CMK (cell line): Measurements from ENCODE around the gene ACOT7.
"Not testable (repeated sequence)": the region's sequence is repeated elsewhere in the genome, so short reads cannot be mapped to it uniquely, and the experiment has no call there.

Source experiments
- DNase-seq: peaks from one replicate; pipeline ENCODE4 v3.0.0-alpha.2; 2010; ENCODE audit warnings: low read depth

Gene ACOT7

DNA sequence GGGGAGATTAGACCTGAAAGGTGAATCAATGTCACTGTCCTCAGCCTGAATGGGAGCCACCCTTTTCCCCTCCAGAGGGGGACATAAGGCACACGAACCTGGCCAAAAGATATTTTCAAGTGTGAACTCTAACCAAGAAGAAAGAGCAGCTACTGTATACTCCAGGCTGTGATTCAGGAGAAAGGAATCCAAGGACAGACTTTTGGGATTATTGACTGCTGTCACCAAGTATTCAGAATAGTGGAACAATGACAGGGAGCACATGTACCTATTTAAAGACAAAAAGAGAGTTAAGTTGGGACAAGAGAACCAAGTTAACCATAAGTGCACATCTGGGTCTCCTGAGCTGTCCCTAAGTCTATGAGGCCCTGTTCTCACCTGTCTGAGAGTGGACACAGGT is 160.2 kb downstream of the ACOT7 start:
- no peak for DNase-seq

DNA sequence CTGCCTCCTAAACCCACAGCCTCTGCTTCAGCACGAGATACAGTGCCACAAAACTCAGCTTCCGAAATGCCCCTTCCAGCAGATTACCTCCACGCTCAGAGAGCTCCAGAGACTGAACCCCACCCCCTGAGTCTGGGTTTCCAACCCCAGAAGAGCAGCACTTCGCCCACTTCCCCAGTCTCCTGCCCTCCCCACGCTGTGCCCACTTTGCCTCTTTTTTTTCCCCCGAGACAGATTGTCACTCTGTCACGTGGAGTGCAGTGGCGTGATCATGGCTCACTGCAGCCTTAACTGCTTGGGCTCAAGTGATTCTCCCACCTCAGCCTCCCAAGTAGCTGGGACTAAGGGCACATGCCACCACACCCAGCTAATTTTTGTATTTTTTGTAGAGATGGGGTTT is 167.9 kb downstream of the ACOT7 start:
- no peak for DNase-seq

DNA sequence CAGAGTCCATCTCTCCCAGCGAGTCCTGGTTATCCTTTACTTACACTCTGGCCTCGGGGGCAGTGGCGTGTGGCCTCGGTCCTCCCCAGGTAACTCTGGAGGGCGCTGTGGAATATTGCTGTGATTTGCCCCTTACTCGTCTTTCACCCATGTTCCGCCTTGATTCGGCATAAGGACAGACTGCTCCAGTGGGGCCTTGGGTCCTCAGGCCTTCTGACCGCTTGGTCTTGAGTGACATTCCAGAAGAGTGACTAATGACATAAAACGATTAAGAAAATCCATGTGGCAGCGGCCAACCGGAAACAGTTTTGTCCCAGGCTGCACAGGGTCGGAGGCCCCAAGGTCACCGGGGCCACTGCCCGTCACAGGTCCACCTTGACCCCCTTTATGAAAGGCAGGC is 168.8 kb downstream of the ACOT7 start:
- DNase-seq = no peak

DNA sequence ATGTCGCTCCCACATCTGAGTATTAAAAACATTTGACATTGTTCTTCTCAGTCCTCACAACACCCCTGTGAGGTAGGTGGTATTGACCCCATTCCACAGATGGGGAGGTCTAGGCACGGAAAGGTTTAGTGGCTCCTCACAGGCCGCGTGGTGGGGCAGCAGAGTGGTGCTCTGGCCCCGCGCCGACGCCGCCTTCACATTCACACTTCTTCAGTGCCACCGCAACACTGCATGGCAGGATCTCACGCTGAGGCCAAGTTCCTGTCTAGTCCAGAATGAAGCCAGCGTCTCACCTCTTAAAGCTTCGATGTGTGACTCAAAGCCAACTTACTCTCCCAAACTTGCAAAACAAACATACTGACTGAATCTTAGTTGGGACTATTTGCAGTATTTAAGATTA is 169.9 kb downstream of the ACOT7 start:
- DNase-seq = no peak

DNA sequence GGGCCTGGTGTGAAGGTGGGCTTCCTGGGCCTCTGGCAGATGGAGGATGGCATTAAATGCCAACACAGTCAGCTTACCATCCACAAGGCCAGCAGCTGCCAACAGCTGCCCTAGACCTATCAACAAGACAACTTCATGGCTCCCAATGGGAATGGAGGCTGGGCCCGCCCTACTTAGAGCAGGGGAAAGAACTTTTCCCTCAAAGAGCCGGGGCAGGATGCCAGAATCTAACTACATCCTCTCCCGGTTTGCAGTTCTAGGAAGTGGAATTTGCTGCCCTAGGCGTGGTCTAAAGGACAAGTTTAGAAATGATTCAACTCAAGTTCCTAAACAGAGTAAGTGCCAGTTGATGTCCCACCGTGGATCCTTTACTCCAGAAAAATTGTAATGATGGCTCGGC is 170.9 kb downstream of the ACOT7 start:
- no peak for DNase-seq

DNA sequence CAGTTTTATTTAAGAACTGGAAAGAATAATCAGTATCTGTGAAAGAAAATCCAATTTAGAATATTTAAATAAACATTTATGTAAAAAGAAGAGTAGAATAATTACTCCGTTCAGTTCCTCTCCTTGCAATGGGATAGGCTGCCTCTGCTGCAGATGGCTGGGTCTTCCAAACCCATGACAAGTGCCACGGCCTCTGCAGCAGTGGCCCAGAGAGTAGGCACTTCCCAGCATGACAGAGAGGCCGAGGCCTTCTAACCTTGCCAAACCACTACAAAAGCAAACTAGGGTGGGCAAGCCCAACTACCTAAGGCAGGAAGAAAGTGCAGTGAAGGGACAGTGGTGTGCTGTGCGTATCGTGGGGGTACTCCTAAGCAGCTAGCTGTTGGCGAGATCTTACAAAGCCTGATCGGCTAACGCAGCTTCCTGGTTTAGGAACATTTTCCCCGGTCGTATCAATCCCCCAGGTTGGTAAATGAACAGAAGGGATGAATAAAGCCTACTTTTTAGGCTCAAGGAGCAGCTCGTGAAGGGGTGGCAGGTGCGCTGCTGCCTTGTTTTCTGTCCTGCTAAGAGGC is 172.3 kb downstream of the ACOT7 start:
- DNase-seq = no peak

DNA sequence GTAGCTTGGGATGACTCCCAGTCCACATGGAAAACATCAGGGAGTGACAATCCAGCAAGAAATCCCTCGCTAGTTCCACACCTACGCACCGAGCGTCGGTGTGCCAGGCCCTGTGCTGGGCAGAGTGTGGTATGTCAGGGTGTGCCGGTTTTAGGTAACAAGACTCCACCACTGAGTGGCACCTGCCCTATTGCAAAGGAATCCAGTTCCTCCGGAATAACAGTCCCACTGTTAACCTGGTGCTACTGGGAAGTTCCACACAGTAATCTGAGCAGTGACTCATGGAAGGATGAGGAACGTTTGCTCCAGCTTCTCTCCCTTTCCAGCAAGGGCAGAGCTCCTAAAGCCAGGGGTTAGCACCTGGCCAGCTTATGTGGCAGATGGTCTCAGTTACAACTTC is 173.3 kb downstream of the ACOT7 start:
- no peak for DNase-seq

DNA sequence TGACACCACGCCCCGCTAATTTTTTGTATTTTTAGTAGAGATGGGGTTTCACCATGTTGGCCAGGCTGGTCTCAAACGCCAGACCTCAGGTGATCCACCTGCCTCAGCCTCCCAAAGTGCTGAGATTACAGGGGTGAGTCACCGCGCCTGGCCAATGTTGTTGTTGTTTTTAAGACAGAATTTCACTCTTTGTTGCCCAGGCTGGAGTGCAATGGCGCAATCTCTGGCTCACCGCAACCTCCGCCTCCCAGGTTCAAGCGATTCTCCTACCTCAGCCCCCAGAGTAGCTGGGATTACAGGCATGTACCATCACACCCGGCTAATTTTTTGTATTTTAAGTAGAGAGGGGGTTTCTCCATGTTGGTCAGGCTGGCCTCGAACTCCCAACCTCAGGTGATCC is 173.9 kb downstream of the ACOT7 start:
- not testable (repeated sequence) for DNase-seq

DNA sequence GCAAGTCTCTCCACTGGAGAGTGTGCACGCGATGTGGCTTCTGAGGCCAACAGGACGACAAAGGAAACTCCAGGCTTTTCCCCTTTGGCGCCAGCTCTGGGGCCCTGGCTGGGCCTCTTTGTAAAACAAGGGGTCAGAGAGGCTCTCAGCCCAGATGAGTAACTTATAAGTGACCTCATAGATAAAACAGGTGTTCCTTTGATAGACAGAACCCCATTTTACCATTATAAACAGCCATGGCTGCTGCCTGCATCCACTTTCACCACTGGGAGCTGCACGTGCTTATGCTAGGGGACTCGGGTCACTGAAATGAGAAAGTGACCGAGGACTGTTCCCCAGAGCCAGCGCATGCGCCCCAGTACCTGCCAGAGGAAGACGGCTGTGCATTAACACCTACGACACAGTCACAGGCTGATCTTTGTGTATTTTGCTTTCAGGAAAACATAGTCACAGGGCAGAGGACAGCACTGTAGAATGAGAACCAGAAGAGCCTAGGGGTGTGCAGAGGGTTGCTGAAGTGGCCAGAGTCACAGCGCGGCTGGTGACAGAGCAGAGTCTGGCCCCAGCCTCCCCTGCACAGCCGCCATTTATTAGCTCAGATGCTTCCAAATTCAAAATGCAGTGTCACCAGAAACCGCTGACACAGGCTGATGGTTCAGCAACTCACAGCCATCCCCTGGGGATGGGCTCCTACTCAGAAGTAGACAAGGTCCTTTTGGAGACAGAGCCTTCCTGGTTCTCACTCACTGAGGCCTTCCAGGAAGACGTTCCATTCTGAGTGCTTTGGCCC is 175.0 kb downstream of the ACOT7 start:
- no peak for DNase-seq
